CD4-positive, CD25-positive, alpha-beta regulatory T cell (primary cell): ENCODE measurements around the gene MTHFD1. TPM values are rescaled to one million over a fixed set of nuclear protein-coding genes. Genes with fewer than 3 reads are reported as not detected.
A peak's percentile ranks its signal among the peaks of the same experiment; 100 is the strongest.

Source experiments
- ATAC-seq, 2 donors: fragments of 150-1000 bp; cut with Tn5 transposase; one replicate each; pipeline ENCODE4 v1.10.0; 2021; ENCODE audit warnings: low read depth in 2 of 2, moderate number of reproducible peaks in 2 of 2, moderate library complexity in 1 of 2
- DNase-seq, 3 donors: peaks; one replicate each; pipeline versions ENCODE4 v3.0.0 to v3.0.0-alpha.2; 2012 to 2022; ENCODE audit warnings: mixed read lengths in 1 of 3
- H3K27ac ChIP-seq: one replicate; pipeline ENCODE4 v1.7.0; 2013; ENCODE audit warnings: mild to moderate bottlenecking, low read length; ENCODE audit not compliant: insufficient read depth, poor library complexity, severe bottlenecking
- H3K27me3 ChIP-seq: one replicate; pipeline ENCODE4 v1.7.0; 2013; ENCODE audit warnings: low read length; ENCODE audit not compliant: control insufficient read depth, insufficient read depth
- H3K36me3 ChIP-seq: one replicate; pipeline ENCODE4 v1.7.0; 2013; ENCODE audit warnings: mild to moderate bottlenecking, low read length, moderate library complexity; ENCODE audit not compliant: control insufficient read depth, insufficient read depth
- H3K4me1 ChIP-seq: 2 replicates; pipeline ENCODE4 v1.7.0; 2013; ENCODE audit warnings: mild to moderate bottlenecking, low read length; ENCODE audit not compliant: insufficient read depth, control insufficient read depth, poor library complexity, severe bottlenecking
- H3K4me3 ChIP-seq: one replicate; pipeline ENCODE4 v1.7.0; 2013; ENCODE audit warnings: low read depth, mild to moderate bottlenecking, low read length, moderate library complexity
- H3K9me3 ChIP-seq, 2 experiments: 1 replicate in 1 of 2; 2 replicates in 1 of 2; pipeline ENCODE4 v1.7.0; 2013; ENCODE audit warnings: low read length in 2 of 2, mild to moderate bottlenecking in 1 of 2, moderate library complexity in 1 of 2; ENCODE audit not compliant: control insufficient read depth in 2 of 2
- H3K27ac Mint-ChIP-seq, 3 donors: one replicate each; pipeline ENCODE4 v1.8.0; 2020 to 2022; ENCODE audit warnings: mild to moderate bottlenecking in 3 of 3, mixed read lengths in 3 of 3, moderate library complexity in 2 of 3
- H3K27me3 Mint-ChIP-seq: one replicate; pipeline ENCODE4 v1.8.0; 2022; ENCODE audit warnings: mild to moderate bottlenecking, mixed read lengths
- H3K36me3 Mint-ChIP-seq: one replicate; pipeline ENCODE4 v1.8.0; 2020; ENCODE audit warnings: mixed read lengths
- H3K4me1 Mint-ChIP-seq, 4 donors: one replicate each; pipeline ENCODE4 v1.8.0; 2020 to 2022; ENCODE audit warnings: mixed read lengths in 4 of 4, mild to moderate bottlenecking in 1 of 4
- H3K4me3 Mint-ChIP-seq, 4 donors: one replicate each; pipeline ENCODE4 v1.8.0; 2020 to 2022; ENCODE audit warnings: mild to moderate bottlenecking in 4 of 4, mixed read lengths in 4 of 4, moderate library complexity in 3 of 4
- H3K9me3 Mint-ChIP-seq, 7 donors: one replicate each; pipeline ENCODE4 v1.8.0; 2020 to 2022; ENCODE audit warnings: mixed read lengths in 7 of 7, mild to moderate bottlenecking in 3 of 7, moderate library complexity in 2 of 7
- polyA plus RNA-seq, 4 donors: library from polyadenylated mRNA; unstranded; fragments of 300-500 nt; fragmentation: Illumina TruSeq; gene quantifications; one replicate each; pipeline ENCODE4 v1.2.3, GENCODE V29; 2021
- total RNA-seq: library from RNA; stranded (reverse); gene quantifications from one replicate; pipeline ENCODE4 v1.2.3, GENCODE V29; 2022

The MTHFD1 gene
- total and polyA plus RNA-seq, 5 donors from 2014 or later = 38.7 to 60.4 (median 40.3) TPM

- H3K4me1 Mint-ChIP-seq = peaks cover 38 to 78% (median 59%) of the 10 kb centered on the region in 4 donors
- H3K27me3 Mint-ChIP-seq = peaks cover 8% of the 10 kb centered on the region
- Histone ChIP-seq H3K4me3 (peak overlapping the region; percentile 86), H3K9me3 (no peaks in the 10 kb centered on the region), H3K36me3 (no peaks in the 10 kb centered on the region), H3K27me3 (no peaks in the 10 kb centered on the region), H3K4me1 (peaks cover 71% of the 10 kb centered on the region), H3K27ac (peak overlapping the region; percentile 100)
- peaks cover 3% of the 10 kb centered on the region for H3K36me3 Mint-ChIP-seq
- peak overlapping the region; percentile 83 to 95 (median 94) for H3K27ac Mint-ChIP-seq
- peaks cover 0 to 2% (median 0%) of the 10 kb centered on the region in 7 donors for H3K9me3 Mint-ChIP-seq
- no peak for ATAC-seq
- peak in 1 of 3 donors; percentile 30 for DNase-seq
- H3K4me3 Mint-ChIP-seq = peak overlapping the region; percentile 90 to 95 (median 95)
Observed at GRCh38 chr14:64507376-64508156, 119.4 kb downstream of the MTHFD1 start.

- H3K4me1 Mint-ChIP-seq = peaks cover 45 to 85% (median 64%) of the 10 kb centered on the region in 4 donors
- peak overlapping the region; percentile 90 to 95 (median 95) for H3K4me3 Mint-ChIP-seq
- H3K9me3 Mint-ChIP-seq = peaks cover 0 to 2% (median 0%) of the 10 kb centered on the region in 7 donors
- peak overlapping the region; percentile 78 to 95 (median 94) for H3K27ac Mint-ChIP-seq
- Histone ChIP-seq H3K4me1 (peaks cover 75% of the 10 kb centered on the region), H3K4me3 (peak overlapping the region; percentile 86), H3K27ac (peak overlapping the region; percentile 100), H3K27me3 (no peaks in the 10 kb centered on the region), H3K36me3 (no peaks in the 10 kb centered on the region), H3K9me3 (no peaks in the 10 kb centered on the region)
- peaks cover 8% of the 10 kb centered on the region for H3K27me3 Mint-ChIP-seq
- no peaks in the 10 kb centered on the region for H3K36me3 Mint-ChIP-seq
- DNase-seq (peak in 2 of 3 donors; percentile 18 to 63), ATAC-seq (no peak)
Observed at GRCh38 chr14:64508215-64508776, 120.1 kb downstream of the MTHFD1 start.

GRCh38 chr14:64509036-64509435 lies 120.9 kb downstream of the MTHFD1 start:
- H3K27ac ChIP-seq = peak overlapping the region; percentile 100
- peaks cover 73% of the 10 kb centered on the region for H3K4me1 ChIP-seq
- H3K27me3 ChIP-seq = no peaks in the 10 kb centered on the region
- no peaks in the 10 kb centered on the region for H3K9me3 Mint-ChIP-seq
- no peaks in the 10 kb centered on the region for H3K36me3 ChIP-seq
- H3K36me3 Mint-ChIP-seq = peaks cover 3% of the 10 kb centered on the region
- DNase-seq = no peak
- peak overlapping the region; percentile 86 for H3K4me3 ChIP-seq
- ATAC-seq = no peak
- no peaks in the 10 kb centered on the region for H3K9me3 ChIP-seq
- peaks cover 49 to 88% (median 70%) of the 10 kb centered on the region in 4 donors for H3K4me1 Mint-ChIP-seq
- peak overlapping the region; percentile 83 to 94 (median 86) for H3K27ac Mint-ChIP-seq
- H3K4me3 Mint-ChIP-seq = peak overlapping the region; percentile 62 to 95 (median 76)
- H3K27me3 Mint-ChIP-seq = peaks cover 3% of the 10 kb centered on the region

Other genes with a start within 250 kb of the MTHFD1 start
- gene ESR2, start 94.0 kb upstream of the MTHFD1 start, total RNA-seq = not detected
- gene ESR2, start 94.0 kb upstream of the MTHFD1 start, polyA plus RNA-seq = under 1 TPM; 0.14 to 0.40 (median 0.18) TPM
- gene AKAP5, start 77.1 kb downstream of the MTHFD1 start, total RNA-seq = 1.3 TPM
- gene AKAP5, start 77.1 kb downstream of the MTHFD1 start, polyA plus RNA-seq = under 1 TPM in 3 of 4 donors, not detected in 1; 0.08 to 0.92 (median 0.17) TPM
- gene ZBTB25, start 115.5 kb downstream of the MTHFD1 start, total RNA-seq = 78.0 TPM
- 10 to 100 TPM; 34.8 to 39.7 (median 37.1) TPM for gene ZBTB25, start 115.5 kb downstream of the MTHFD1 start, polyA plus RNA-seq
- gene ZBTB1, start 116.4 kb downstream of the MTHFD1 start, total RNA-seq = 167 TPM
- gene ZBTB1, start 116.4 kb downstream of the MTHFD1 start, polyA plus RNA-seq = 10 to 100 TPM; 53.5 to 58.6 (median 56.5) TPM
- gene HSPA2, start 152.4 kb downstream of the MTHFD1 start, total RNA-seq = 2.6 TPM
- gene HSPA2, start 152.4 kb downstream of the MTHFD1 start, polyA plus RNA-seq = under 1 TPM; 0.48 to 0.90 (median 0.57) TPM
- not detected for gene PPP1R36, start 161.6 kb downstream of the MTHFD1 start, total RNA-seq
- under 1 TPM in 2 of 4 donors, not detected in 2; 0.28 to 0.32 TPM for gene PPP1R36, start 161.6 kb downstream of the MTHFD1 start, polyA plus RNA-seq